ENCODE results near the gene MORC3.

The MORC3 gene

DNA sequence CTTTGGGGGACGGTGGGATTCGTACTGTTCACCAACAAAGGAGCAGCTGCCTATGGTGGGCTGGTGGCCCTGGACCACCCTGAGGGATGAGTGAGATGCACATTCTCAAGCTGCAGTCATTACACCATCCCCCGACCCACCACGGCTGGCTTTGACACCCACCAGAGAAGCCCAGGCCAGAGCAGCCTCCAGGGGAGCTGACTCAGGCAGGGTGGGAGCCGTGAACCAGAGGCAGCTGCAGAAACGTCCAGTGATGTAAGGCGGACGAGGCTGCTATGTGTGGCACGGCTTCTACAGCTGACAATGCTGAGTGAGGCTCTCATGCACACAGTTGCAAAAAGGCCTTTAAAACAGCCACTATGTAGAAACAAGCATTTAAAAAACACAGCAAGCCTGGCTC, 105.3 kb downstream of the MORC3 start:
- DNase-seq (ENCODE audit: low spot score) = no peak

All from kidney capillary endothelial cell (primary cell).